ENCODE measurements around the gene C11orf68. TPM values are rescaled to one million over a fixed set of nuclear protein-coding genes. Genes with fewer than 3 reads are reported as not detected.

C11orf68 gene
- total RNA-seq, 1 donor from 2014 or later, result 31.2 TPM

DNA sequence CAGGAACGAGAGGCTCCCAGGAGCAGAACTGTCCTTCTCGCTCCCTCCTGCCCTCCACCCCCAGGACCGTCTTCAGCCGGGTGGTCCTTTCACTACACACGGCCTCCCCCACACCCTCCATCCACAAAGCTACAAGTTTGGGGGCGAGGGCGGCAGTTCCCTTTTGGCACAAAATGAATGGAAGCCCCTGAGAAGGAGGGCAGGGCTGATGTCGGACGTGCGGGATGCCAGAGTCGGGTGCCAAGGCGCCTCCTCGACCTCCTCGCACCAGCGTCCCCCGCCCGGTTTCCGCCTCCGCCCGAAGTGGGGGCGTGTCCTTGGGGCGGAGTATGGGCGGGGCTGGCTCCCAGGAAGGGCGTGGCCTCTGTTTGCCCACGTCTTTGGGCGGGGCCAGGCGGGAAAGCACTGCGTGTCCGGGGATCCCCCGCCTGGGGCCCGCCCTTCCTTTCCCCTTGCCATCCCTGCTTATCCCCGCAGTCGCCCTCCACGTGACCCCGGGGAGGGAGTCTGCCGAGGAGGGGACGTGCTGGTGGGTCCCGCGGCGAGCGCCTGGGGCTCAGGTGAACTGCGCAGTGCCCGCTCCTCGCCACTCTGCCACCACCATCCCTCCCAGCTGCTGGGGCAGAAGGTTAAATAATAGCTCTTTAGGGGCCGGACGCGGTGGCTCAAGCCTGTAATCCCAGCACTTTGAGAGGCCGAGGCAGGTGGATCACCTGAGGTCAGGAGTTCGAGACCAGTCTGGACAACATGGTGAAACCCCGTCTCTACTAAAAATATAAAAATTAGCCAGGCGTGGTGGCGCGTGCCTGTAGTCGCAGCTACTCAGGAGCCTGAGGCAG lies 45.3 kb downstream of the C11orf68 start:
- peak; percentile 96 for DNase-seq (ENCODE audit: extremely low spot score, unreplicated experiment)
- Mint-ChIP-seq H3K4me1 (ENCODE audit: unreplicated experiment) (peaks cover 4% of the 10 kb centered on the region), H3K4me3 (peak overlapping the region; percentile 94), H3K27me3 (peaks cover 5% of the 10 kb centered on the region), H3K9me3 (no peaks in the 10 kb centered on the region), H3K36me3 (no peaks in the 10 kb centered on the region), H3K27ac (peak overlapping the region; percentile 88)
- TF ChIP-seq, protein P1, sequence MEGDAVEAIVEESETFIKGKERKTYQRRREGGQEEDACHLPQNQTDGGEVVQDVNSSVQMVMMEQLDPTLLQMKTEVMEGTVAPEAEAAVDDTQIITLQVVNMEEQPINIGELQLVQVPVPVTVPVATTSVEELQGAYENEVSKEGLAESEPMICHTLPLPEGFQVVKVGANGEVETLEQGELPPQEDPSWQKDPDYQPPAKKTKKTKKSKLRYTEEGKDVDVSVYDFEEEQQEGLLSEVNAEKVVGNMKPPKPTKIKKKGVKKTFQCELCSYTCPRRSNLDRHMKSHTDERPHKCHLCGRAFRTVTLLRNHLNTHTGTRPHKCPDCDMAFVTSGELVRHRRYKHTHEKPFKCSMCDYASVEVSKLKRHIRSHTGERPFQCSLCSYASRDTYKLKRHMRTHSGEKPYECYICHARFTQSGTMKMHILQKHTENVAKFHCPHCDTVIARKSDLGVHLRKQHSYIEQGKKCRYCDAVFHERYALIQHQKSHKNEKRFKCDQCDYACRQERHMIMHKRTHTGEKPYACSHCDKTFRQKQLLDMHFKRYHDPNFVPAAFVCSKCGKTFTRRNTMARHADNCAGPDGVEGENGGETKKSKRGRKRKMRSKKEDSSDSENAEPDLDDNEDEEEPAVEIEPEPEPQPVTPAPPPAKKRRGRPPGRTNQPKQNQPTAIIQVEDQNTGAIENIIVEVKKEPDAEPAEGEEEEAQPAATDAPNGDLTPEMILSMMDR (conservative IDR thresholded peaks at IDR 0.05), result no peak

DNA sequence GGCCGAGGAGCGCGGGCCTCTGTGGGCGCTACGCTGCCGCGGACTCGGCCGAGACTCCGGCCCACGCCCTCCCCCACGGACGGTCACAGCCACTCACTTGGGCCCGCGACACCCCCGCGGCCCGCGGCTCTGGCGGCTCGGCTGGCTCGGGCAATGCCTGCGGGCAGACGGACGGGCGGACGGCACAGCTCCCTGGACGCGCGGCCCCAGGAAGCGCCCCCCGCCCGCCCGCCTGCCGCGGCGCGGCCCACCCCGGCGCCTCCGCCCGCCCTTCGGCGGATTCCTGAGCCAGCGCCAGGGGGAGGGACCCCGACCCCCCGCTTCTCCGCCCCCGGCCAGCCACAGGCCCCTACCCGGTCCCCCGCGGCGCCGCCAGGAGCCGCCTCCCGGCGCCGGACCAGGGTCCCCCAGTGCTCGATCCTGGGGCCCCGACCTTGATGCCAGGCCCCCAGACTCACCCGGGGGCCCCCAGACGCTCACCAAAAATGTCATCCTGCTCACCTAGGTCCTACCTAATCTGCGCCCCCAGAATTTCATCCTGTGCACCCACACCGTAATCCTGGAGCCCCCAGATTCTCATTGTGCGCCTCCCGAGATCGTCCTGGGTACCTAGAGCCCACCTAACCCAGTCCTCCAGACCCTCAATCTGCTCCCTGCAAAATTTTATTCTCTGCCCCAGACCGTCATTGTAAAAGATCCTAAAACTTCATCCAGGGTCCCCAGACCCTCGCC lies 46.1 kb downstream of the C11orf68 start, which contains the start of gene EFEMP2:
EFEMP2 (minus strand) TSS at position 215 of the 732 bp plus-strand sequence. CDS start 446 bp downstream, outside the sequence.
- DNase-seq (ENCODE audit: extremely low spot score, unreplicated experiment), result no peak
- peak within 1 kb of the TSS; percentile 88 for H3K27ac Mint-ChIP-seq
- peaks cover 5% of the 10 kb centered on the region for H3K27me3 Mint-ChIP-seq
- TF ChIP-seq, protein P1 (conservative IDR thresholded peaks at IDR 0.05), result no peak
- H3K9me3 Mint-ChIP-seq, result no peaks in the 10 kb centered on the region
- H3K36me3 Mint-ChIP-seq, result no peaks in the 10 kb centered on the region
- H3K4me3 Mint-ChIP-seq, result peak within 1 kb of the TSS; percentile 94
- H3K4me1 Mint-ChIP-seq (ENCODE audit: unreplicated experiment), result peaks cover 5% of the 10 kb centered on the region

DNA sequence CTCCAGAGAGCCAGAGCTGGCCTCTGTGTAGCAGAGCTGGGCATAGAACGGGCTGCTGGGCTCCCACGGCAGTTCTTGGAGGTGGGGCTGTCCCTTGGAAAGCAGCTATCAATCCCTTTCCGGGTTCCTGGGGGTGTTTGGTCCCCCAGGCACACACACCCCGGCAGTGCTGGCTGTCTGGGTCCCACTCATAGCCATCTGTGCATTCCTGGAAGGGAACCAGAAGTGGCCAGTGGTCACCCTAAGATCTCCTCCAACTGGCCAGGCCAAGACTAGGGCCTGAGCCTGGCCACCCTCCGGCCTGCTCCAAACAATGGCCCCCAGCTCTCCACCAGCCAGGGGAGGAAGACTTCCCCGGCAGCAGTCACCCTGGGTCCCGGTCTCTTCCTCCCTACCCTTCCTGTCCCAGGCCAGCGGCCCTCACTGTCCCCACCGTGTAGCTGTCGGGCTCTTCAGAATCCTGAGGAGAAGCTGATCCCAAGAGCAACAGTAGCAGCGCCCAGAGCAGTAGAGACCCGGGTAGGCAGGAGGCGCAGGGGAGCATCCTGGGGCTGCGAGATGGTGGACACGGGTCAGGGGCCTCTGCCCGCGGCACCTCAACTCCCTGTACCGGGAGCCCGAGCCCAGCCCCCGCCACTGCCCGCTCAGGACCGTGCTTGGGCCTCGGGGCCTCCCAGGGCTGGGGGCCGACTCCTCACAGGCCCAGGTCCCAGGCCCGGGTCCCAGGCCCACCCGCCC lies 46.9 kb downstream of the C11orf68 start:
- H3K27ac Mint-ChIP-seq, result peak overlapping the region; percentile 43
- H3K36me3 Mint-ChIP-seq, result no peaks in the 10 kb centered on the region
- H3K27me3 Mint-ChIP-seq, result peaks cover 5% of the 10 kb centered on the region
- peaks cover 12% of the 10 kb centered on the region for H3K4me1 Mint-ChIP-seq (ENCODE audit: unreplicated experiment)
- no peaks in the 10 kb centered on the region for H3K9me3 Mint-ChIP-seq
- peak overlapping the region; percentile 69 for H3K4me3 Mint-ChIP-seq
- no peak for DNase-seq (ENCODE audit: extremely low spot score, unreplicated experiment)
- TF ChIP-seq, protein P1 (conservative IDR thresholded peaks at IDR 0.05), result no peak

DNA sequence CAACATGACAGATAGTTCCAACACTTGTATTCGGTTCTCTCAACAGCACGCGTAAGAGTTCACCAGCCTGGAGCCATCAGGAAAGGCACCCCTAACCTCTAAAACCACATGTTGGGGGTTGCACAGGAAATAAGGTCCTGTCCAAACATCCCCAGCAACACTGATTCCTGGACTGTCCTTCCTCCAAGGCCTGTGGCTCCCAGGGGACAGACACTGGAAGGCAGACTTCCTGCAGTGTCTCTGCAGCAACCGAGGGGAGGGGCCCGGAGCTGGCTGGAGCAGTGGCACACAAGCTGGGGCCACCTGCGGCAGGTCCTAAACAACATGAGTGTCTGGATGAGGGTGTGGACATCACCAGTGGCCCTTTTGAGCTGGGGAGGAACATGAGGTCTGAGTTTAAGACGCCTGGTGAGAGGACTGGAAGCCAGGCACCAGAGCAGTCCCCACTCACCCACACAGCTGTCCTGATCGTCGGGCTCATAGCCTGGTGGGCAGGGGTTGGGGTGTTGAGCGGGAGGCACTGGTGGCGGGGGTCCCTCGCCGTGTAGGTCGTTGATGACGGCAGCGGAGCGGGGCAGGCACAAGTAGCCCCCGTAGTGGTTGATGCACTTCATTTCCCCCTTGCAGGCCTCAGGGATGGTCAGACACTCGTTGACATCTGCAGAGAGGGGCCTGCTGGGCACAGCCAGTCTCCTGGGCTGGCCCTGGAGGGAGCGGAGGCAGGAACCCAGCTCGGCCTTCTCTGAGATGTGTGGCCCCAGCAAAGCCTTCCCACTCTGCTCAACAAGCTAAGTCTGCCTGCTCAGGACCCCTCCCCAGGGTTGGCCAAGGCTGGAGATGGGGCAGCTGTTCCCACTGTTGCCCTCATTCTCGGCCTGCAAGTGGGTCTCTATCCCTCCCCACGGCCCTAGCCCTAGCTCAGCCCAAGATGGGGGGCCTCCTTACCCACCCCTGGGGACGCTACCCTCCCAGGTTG lies 47.9 kb downstream of the C11orf68 start:
- TF ChIP-seq, protein P1 (conservative IDR thresholded peaks at IDR 0.05), result no peak
- H3K9me3 Mint-ChIP-seq, result no peaks in the 10 kb centered on the region
- H3K27me3 Mint-ChIP-seq, result peaks cover 5% of the 10 kb centered on the region
- H3K36me3 Mint-ChIP-seq, result no peaks in the 10 kb centered on the region
- H3K4me1 Mint-ChIP-seq (ENCODE audit: unreplicated experiment), result peaks cover 12% of the 10 kb centered on the region
- no peak for DNase-seq (ENCODE audit: extremely low spot score, unreplicated experiment)
- peak overlapping the region; percentile 78 for H3K27ac Mint-ChIP-seq
- peak overlapping the region; percentile 69 for H3K4me3 Mint-ChIP-seq
